Left ventricle myocardium inferior (tissue), 1 donor: ENCODE measurements around the gene PHKB. TPM values are rescaled to one million over a fixed set of nuclear protein-coding genes. Genes with fewer than 3 reads are reported as not detected.

Experiments
- DNase-seq: peaks from one replicate; pipeline ENCODE4 v3.0.0-alpha.2; 2020
- H3K27ac ChIP-seq: fragments of 200-600 bp; replicated peaks from 2 replicates; pipeline ENCODE4 v1.8.0; 2021
- H3K27me3 ChIP-seq: fragments of 200-600 bp; 2 replicates; pipeline ENCODE4 v1.8.0; 2021; ENCODE audit warnings: low read depth
- H3K36me3 ChIP-seq: fragments of 200-600 bp; 2 replicates; pipeline ENCODE4 v1.8.0; 2021
- H3K4me1 ChIP-seq: fragments of 200-600 bp; 2 replicates; pipeline ENCODE4 v1.8.0; 2021
- H3K4me3 ChIP-seq: fragments of 200-600 bp; 2 replicates; pipeline ENCODE4 v1.8.0; 2021; ENCODE audit warnings: mild to moderate bottlenecking, moderate library complexity
- H3K9me3 ChIP-seq: fragments of 200-600 bp; replicated peaks from 2 replicates; pipeline ENCODE4 v1.8.0; 2021
- CTCF ChIP-seq: fragments of 200-600 bp; IDR thresholded peaks from 2 replicates; pipeline ENCODE4 v1.8.0; 2021; ENCODE audit warnings: antibody characterized with exemption, mild to moderate bottlenecking, borderline replicate concordance
- intact Hi-C: fragments of 100-400 bp; cut with micrococcal nuclease; formaldehyde crosslinking; loops from one replicate; pipeline ENCODE4 v1.11.0; 2022
- total RNA-seq: library from RNA; stranded (reverse); fragmentation: NEBNext Ultra II Directional; extraction: Animal tissue kit (Norgen Biotek cat#: 25700); gene quantifications from one replicate; pipeline ENCODE4 v1.2.1, GENCODE V29; 2021
- donor health status: DM: no; HTN: yes; CAD: no; lungs with severe emphysema.

Gene PHKB
- total RNA-seq, 1 donor from 2014 or later = 63.2 TPM

DNA sequence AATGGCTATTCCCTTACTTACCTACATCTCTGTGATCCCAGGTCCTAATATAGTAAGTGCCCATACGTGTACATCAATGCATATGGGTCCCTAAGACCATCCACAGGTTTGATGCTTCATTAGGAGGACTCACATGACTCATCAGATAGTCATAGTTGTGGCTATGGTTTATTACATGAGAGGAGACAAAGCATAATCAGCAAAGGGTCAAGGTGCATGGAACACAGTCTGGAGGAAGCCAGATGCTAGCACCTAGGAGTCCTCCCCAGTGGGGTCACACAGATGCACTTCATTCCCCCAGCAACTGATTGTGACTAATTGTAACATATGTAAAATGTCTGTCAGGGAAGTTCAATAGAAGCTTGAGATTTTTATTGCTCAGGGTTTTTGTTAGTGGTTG lies 42.8 kb downstream of the PHKB start:
- DNase-seq = no peak
- Histone ChIP-seq H3K4me3 (no peak overlapping the region), H3K9me3 (no peaks in the 10 kb centered on the region), H3K27me3 (no peaks in the 10 kb centered on the region), H3K27ac (no peak overlapping the region), H3K4me1 (peaks cover 4% of the 10 kb centered on the region), H3K36me3 (peaks cover 64% of the 10 kb centered on the region)
- no peak for TF ChIP-seq CTCF
- intact Hi-C loops = no loop called here

GRCh38 chr16:47504599-47504998 lies 43.5 kb downstream of the PHKB start:
- intact Hi-C loops = no loop called here
- DNase-seq = no peak
- Histone ChIP-seq H3K9me3 (no peaks in the 10 kb centered on the region), H3K27ac (no peak overlapping the region), H3K36me3 (peaks cover 58% of the 10 kb centered on the region), H3K4me3 (no peak overlapping the region), H3K4me1 (peaks cover 4% of the 10 kb centered on the region), H3K27me3 (no peaks in the 10 kb centered on the region)
- TF ChIP-seq CTCF = no peak

- H3K36me3 ChIP-seq = peaks cover 56% of the 10 kb centered on the region
- no peaks in the 10 kb centered on the region for H3K9me3 ChIP-seq
- no peak overlapping the region for H3K27ac ChIP-seq
- H3K4me3 ChIP-seq = no peak overlapping the region
- H3K27me3 ChIP-seq = no peaks in the 10 kb centered on the region
- no peak for TF ChIP-seq CTCF
- H3K4me1 ChIP-seq = peaks cover 4% of the 10 kb centered on the region
- intact Hi-C loops = no loop called here
- DNase-seq = no peak
Observed at GRCh38 chr16:47506800-47507199, 45.7 kb downstream of the PHKB start.

- Histone ChIP-seq H3K4me3 (no peak overlapping the region), H3K4me1 (peaks cover 4% of the 10 kb centered on the region), H3K27me3 (no peaks in the 10 kb centered on the region), H3K36me3 (peaks cover 61% of the 10 kb centered on the region), H3K27ac (no peak overlapping the region), H3K9me3 (no peaks in the 10 kb centered on the region)
- no peak for DNase-seq
- TF ChIP-seq CTCF = no peak
- intact Hi-C loops = no loop called here
Observed at GRCh38 chr16:47507701-47508100, 46.6 kb downstream of the PHKB start.

GRCh38 chr16:47511882-47512281 lies 50.8 kb downstream of the PHKB start:
- Histone ChIP-seq H3K9me3 (no peaks in the 10 kb centered on the region), H3K4me1 (peaks cover 4% of the 10 kb centered on the region), H3K27ac (no peak overlapping the region), H3K4me3 (no peak overlapping the region), H3K27me3 (no peaks in the 10 kb centered on the region), H3K36me3 (peaks cover 67% of the 10 kb centered on the region)
- no peak for TF ChIP-seq CTCF
- intact Hi-C loops = no loop called here
- DNase-seq = no peak

DNA sequence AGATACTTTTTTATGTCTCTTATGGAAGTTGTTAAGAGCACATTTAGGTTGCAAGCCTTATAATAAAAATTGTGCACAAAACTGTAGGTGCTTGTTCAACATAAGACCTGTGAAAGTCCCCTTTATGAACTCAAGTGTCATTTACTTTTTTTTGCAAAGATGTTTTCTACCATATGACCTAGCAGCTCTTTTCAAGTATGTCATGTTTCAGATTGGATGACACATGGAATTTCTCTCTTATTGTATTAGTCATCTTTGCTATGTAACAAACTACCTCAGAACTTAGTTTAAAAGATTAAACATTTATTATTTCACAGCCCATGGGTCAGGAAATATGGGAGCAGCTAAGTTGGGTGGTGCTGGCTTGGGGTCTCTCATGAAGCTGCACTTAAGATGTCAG lies 57.9 kb downstream of the PHKB start:
- Histone ChIP-seq H3K9me3 (peaks cover 4% of the 10 kb centered on the region), H3K4me3 (no peak overlapping the region), H3K4me1 (peaks cover 28% of the 10 kb centered on the region), H3K27me3 (no peaks in the 10 kb centered on the region), H3K27ac (peak overlapping the region; percentile 62), H3K36me3 (peaks cover 48% of the 10 kb centered on the region)
- no peak for TF ChIP-seq CTCF
- no peak for DNase-seq
- intact Hi-C loops = no loop called here
